Left ventricle myocardium inferior (tissue), 1 donor: Measurements from ENCODE around the gene IGFBP1. TPM values are rescaled to one million over a fixed set of nuclear protein-coding genes. Genes with fewer than 3 reads are reported as not detected.
"Not testable (repeated sequence)": the region's sequence is repeated elsewhere in the genome, so short reads cannot be mapped to it uniquely, and the experiment has no call there.

Experiments
- DNase-seq: peaks from one replicate; pipeline ENCODE4 v3.0.0-alpha.2; 2020
- H3K27ac ChIP-seq: fragments of 200-600 bp; replicated peaks from 2 replicates; pipeline ENCODE4 v1.8.0; 2021
- H3K27me3 ChIP-seq: fragments of 200-600 bp; 2 replicates; pipeline ENCODE4 v1.8.0; 2021; ENCODE audit warnings: low read depth
- H3K36me3 ChIP-seq: fragments of 200-600 bp; 2 replicates; pipeline ENCODE4 v1.8.0; 2021
- H3K4me1 ChIP-seq: fragments of 200-600 bp; 2 replicates; pipeline ENCODE4 v1.8.0; 2021
- H3K4me3 ChIP-seq: fragments of 200-600 bp; 2 replicates; pipeline ENCODE4 v1.8.0; 2021; ENCODE audit warnings: mild to moderate bottlenecking, moderate library complexity
- H3K9me3 ChIP-seq: fragments of 200-600 bp; replicated peaks from 2 replicates; pipeline ENCODE4 v1.8.0; 2021
- CTCF ChIP-seq: fragments of 200-600 bp; IDR thresholded peaks from 2 replicates; pipeline ENCODE4 v1.8.0; 2021; ENCODE audit warnings: antibody characterized with exemption, mild to moderate bottlenecking, borderline replicate concordance
- intact Hi-C: fragments of 100-400 bp; cut with micrococcal nuclease; formaldehyde crosslinking; loops from one replicate; pipeline ENCODE4 v1.11.0; 2022
- long read RNA-seq: library from polyadenylated mRNA; unstranded; transcript quantifications from one replicate; pipeline ENCODE4 v2.0.0, GENCODE V29; 2021
- total RNA-seq: library from RNA; stranded (reverse); fragmentation: NEBNext Ultra II Directional; extraction: Animal tissue kit (Norgen Biotek cat#: 25700); gene quantifications from one replicate; pipeline ENCODE4 v1.2.1, GENCODE V29; 2021
- donor health status: DM: no; HTN: yes; CAD: no; lungs with severe emphysema.

IGFBP1 gene
- not detected for total RNA-seq
- long read RNA-seq, result 0 reads

GRCh38 chr7:45888185-45888992 lies at the start of gene IGFBP1:
IGFBP1 (plus strand) TSS chr7:45888488; CDS start chr7:45888653, 165 bp downstream.
- Histone ChIP-seq H3K36me3 (no peaks in the 10 kb centered on the region), H3K4me1 (peaks cover 10% of the 10 kb centered on the region), H3K4me3 (peak within 1 kb of the TSS; percentile 56), H3K27me3 (peaks cover 76% of the 10 kb centered on the region), H3K27ac (no peak within 1 kb of the TSS), H3K9me3 (no peaks in the 10 kb centered on the region)
- intact Hi-C loops, result no loop called here
- no peak for TF ChIP-seq CTCF
- DNase-seq, result no peak

- intact Hi-C loops, result not testable (repeated sequence)
These were observed 49.4 kb upstream of the IGFBP1 start for GRCh38 chr7:45838852-45839251.

GRCh38 chr7:45841926-45842717 lies 46.2 kb upstream of the IGFBP1 start:
- H3K4me1 ChIP-seq, DNase-seq, intact Hi-C loops, H3K4me3 ChIP-seq, H3K27ac ChIP-seq, H3K27me3 ChIP-seq, H3K9me3 ChIP-seq, H3K36me3 ChIP-seq: not testable (repeated sequence)

More at GRCh38 chr7:45838852-45839251, 49.4 kb upstream of the IGFBP1 start:
- H3K9me3 ChIP-seq, H3K36me3 ChIP-seq, H3K4me1 ChIP-seq, H3K27ac ChIP-seq, DNase-seq, H3K27me3 ChIP-seq, H3K4me3 ChIP-seq: not testable (repeated sequence)

GRCh38 chr7:45846536-45846935 lies 41.8 kb upstream of the IGFBP1 start:
- H3K27ac ChIP-seq, H3K4me1 ChIP-seq, H3K4me3 ChIP-seq, H3K9me3 ChIP-seq, DNase-seq, intact Hi-C loops, H3K36me3 ChIP-seq: not testable (repeated sequence)
- H3K27me3 ChIP-seq, result peaks cover 16% of the 10 kb centered on the region

- peaks cover 20% of the 10 kb centered on the region for H3K27me3 ChIP-seq
- H3K27ac ChIP-seq, H3K9me3 ChIP-seq, H3K4me1 ChIP-seq, H3K4me3 ChIP-seq, DNase-seq, intact Hi-C loops, H3K36me3 ChIP-seq: not testable (repeated sequence)
These were observed 39.6 kb upstream of the IGFBP1 start for GRCh38 chr7:45848734-45849133.

- H3K27ac ChIP-seq, H3K4me1 ChIP-seq, H3K36me3 ChIP-seq, DNase-seq, H3K4me3 ChIP-seq, intact Hi-C loops, H3K9me3 ChIP-seq: not testable (repeated sequence)
- H3K27me3 ChIP-seq, result peaks cover 31% of the 10 kb centered on the region
These were observed 35.3 kb upstream of the IGFBP1 start for GRCh38 chr7:45852984-45853383.

GRCh38 chr7:45853491-45853890 lies 34.8 kb upstream of the IGFBP1 start:
- H3K36me3 ChIP-seq, H3K27ac ChIP-seq, H3K4me3 ChIP-seq, H3K4me1 ChIP-seq, intact Hi-C loops, H3K9me3 ChIP-seq, DNase-seq: not testable (repeated sequence)
- peaks cover 29% of the 10 kb centered on the region for H3K27me3 ChIP-seq

GRCh38 chr7:45855680-45856079 lies 32.6 kb upstream of the IGFBP1 start:
- H3K4me3 ChIP-seq, intact Hi-C loops, H3K4me1 ChIP-seq, H3K36me3 ChIP-seq, H3K9me3 ChIP-seq, DNase-seq, H3K27ac ChIP-seq: not testable (repeated sequence)
- H3K27me3 ChIP-seq, result peaks cover 33% of the 10 kb centered on the region

GRCh38 chr7:45856888-45857287 lies 31.4 kb upstream of the IGFBP1 start:
- H3K4me1 ChIP-seq, H3K9me3 ChIP-seq, H3K4me3 ChIP-seq, DNase-seq, H3K36me3 ChIP-seq, H3K27ac ChIP-seq, intact Hi-C loops: not testable (repeated sequence)
- peaks cover 39% of the 10 kb centered on the region for H3K27me3 ChIP-seq
